Astrocyte (in vitro differentiated cells and primary cell): ENCODE data around the gene SRCIN1. TPM values are rescaled to one million over a fixed set of nuclear protein-coding genes. Genes with fewer than 3 reads are reported as not detected.

ENCODE experiments used
- DNase-seq: peaks from one replicate; pipeline ENCODE4 v3.0.0-alpha.2; 2010; ENCODE audit warnings: low read depth
- FAIRE-seq: peaks from 2 replicates; lab custom pipeline; 2011; peaks lifted over from hg19 to GRCh38; lab: Jason Lieb, UNC
- H2AFZ ChIP-seq: 2 replicates; pipeline ENCODE4 v1.6.0; 2012; ENCODE audit warnings: low read depth, low read length, inconsistent platforms
- H3K27ac ChIP-seq: 2 replicates; pipeline ENCODE4 v1.5.1; 2011; ENCODE audit warnings: low read depth, low read length, inconsistent platforms
- H3K27me3 ChIP-seq: 2 replicates; pipeline ENCODE4 v1.6.0; 2011; ENCODE audit warnings: low read length, inconsistent platforms; ENCODE audit not compliant: insufficient read depth
- H3K36me3 ChIP-seq: 2 replicates; pipeline ENCODE4 v1.5.1; 2011; ENCODE audit warnings: low read length, inconsistent platforms; ENCODE audit not compliant: insufficient read depth
- H3K4me1 ChIP-seq: 2 replicates; pipeline ENCODE4 v1.5.1; 2011; ENCODE audit warnings: low read length, inconsistent platforms; ENCODE audit not compliant: insufficient read depth
- H3K4me2 ChIP-seq: 2 replicates; pipeline ENCODE4 v1.6.0; 2012; ENCODE audit warnings: low read length, inconsistent platforms
- H3K4me3 ChIP-seq: 2 replicates; pipeline ENCODE4 v1.5.1; 2011; ENCODE audit warnings: low read depth, mild to moderate bottlenecking, low read length, inconsistent platforms; ENCODE audit not compliant: insufficient read depth
- H3K79me2 ChIP-seq: 2 replicates; pipeline ENCODE4 v1.6.0; 2012; ENCODE audit warnings: mild to moderate bottlenecking, low read length, inconsistent platforms; ENCODE audit not compliant: insufficient read depth
- H3K9ac ChIP-seq: 2 replicates; pipeline ENCODE4 v1.6.0; 2012; ENCODE audit warnings: mild to moderate bottlenecking, low read length, inconsistent platforms
- H3K9me3 ChIP-seq: 2 replicates; pipeline ENCODE4 v1.5.1; 2012; ENCODE audit warnings: low read depth, mild to moderate bottlenecking, low read length, inconsistent platforms; ENCODE audit not compliant: insufficient read depth
- H4K20me1 ChIP-seq: 2 replicates; pipeline ENCODE4 v1.6.0; 2012; ENCODE audit warnings: low read length, inconsistent platforms; ENCODE audit not compliant: insufficient read depth
- H3K27ac Mint-ChIP-seq: one replicate; pipeline ENCODE4 v1.8.0; 2021; ENCODE audit warnings: mild to moderate bottlenecking, mixed read lengths; ENCODE audit not compliant: unreplicated experiment
- H3K27me3 Mint-ChIP-seq: one replicate; pipeline ENCODE4 v1.8.0; 2021; ENCODE audit warnings: low read depth, mixed read lengths; ENCODE audit not compliant: unreplicated experiment
- H3K36me3 Mint-ChIP-seq: one replicate; pipeline ENCODE4 v1.8.0; 2021; ENCODE audit warnings: low read depth, mixed read lengths; ENCODE audit not compliant: unreplicated experiment
- H3K4me1 Mint-ChIP-seq: one replicate; pipeline ENCODE4 v1.8.0; 2021; ENCODE audit warnings: low read depth, mixed read lengths; ENCODE audit not compliant: unreplicated experiment
- H3K4me3 Mint-ChIP-seq: one replicate; pipeline ENCODE4 v1.8.0; 2021; ENCODE audit warnings: mild to moderate bottlenecking, moderate library complexity, mixed read lengths; ENCODE audit not compliant: unreplicated experiment
- H3K9me3 Mint-ChIP-seq: one replicate; pipeline ENCODE4 v1.8.0; 2021; ENCODE audit warnings: mild to moderate bottlenecking, mixed read lengths; ENCODE audit not compliant: unreplicated experiment
- CTCF ChIP-seq: IDR thresholded peaks from 2 replicates; pipeline ENCODE4 v1.5.1; 2011; ENCODE audit warnings: low read depth, mild to moderate bottlenecking, inconsistent platforms, low read length, moderate library complexity; ENCODE audit not compliant: insufficient read depth
- EZH2 ChIP-seq: IDR thresholded peaks from 2 replicates; pipeline ENCODE4 v1.6.1; 2012; ENCODE audit warnings: mild to moderate bottlenecking, low read length, inconsistent platforms; ENCODE audit not compliant: insufficient read depth
- total RNA-seq: library from RNA; stranded (reverse); gene quantifications from 2 replicates; pipeline ENCODE4 v1.2.1, GENCODE V29; 2021

Gene SRCIN1
- total RNA-seq, 1 donor from 2014 or later: 1.5 TPM

DNA sequence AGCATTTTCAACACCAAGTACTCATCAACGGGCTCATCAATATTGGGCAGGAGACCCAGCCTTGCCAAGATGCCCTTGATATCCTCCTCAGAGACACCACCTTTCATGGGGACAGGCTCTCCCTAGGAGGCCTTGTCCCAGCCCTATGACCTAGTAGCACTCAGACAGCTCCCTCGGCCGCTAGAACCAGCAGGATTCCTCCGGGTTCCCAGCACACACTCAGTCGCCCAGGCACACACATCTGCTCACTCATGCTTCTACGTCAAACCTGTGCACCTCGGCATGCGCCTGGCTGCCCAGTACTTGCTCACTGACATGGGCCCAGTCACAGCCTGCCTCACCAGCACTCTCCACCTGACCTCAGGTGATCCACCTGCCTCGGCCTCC, 17.0 kb downstream of the SRCIN1 start:
- H3K27me3 ChIP-seq: peaks cover 49% of the 10 kb centered on the region
- peaks cover 8% of the 10 kb centered on the region for H3K4me1 ChIP-seq

GRCh38 chr17:38587947-38588787, 17.6 kb downstream of the SRCIN1 start:
- no peak overlapping the region for H3K4me2 ChIP-seq
- H3K9ac ChIP-seq: no peak overlapping the region
- H3K36me3 ChIP-seq: no peaks in the 10 kb centered on the region
- H3K27me3 ChIP-seq: peaks cover 43% of the 10 kb centered on the region
- no peaks in the 10 kb centered on the region for H3K79me2 ChIP-seq
- Mint-ChIP-seq H3K27ac (no peak overlapping the region), H3K36me3 (peaks cover 4% of the 10 kb centered on the region), H3K9me3 (peaks cover 3% of the 10 kb centered on the region), H3K4me3 (no peak overlapping the region), H3K4me1 (peaks cover 20% of the 10 kb centered on the region), H3K27me3 (peaks cover 85% of the 10 kb centered on the region)
- H2AFZ ChIP-seq: no peak overlapping the region
- DNase-seq (no peak), FAIRE-seq (no peak)
- no peak overlapping the region for H3K4me3 ChIP-seq
- H3K9me3 ChIP-seq: no peaks in the 10 kb centered on the region
- no peak overlapping the region for H3K27ac ChIP-seq
- peaks cover 5% of the 10 kb centered on the region for H4K20me1 ChIP-seq
- H3K4me1 ChIP-seq: peaks cover 8% of the 10 kb centered on the region
- no peak for TF ChIP-seq EZH2
- no peak for TF ChIP-seq CTCF

More for the DNA sequence above, 17.0 kb downstream of the SRCIN1 start:
- TF ChIP-seq EZH2 (no peak), CTCF (no peak)
- Histone ChIP-seq H3K79me2 (no peaks in the 10 kb centered on the region), H3K4me3 (no peak overlapping the region), H3K27ac (no peak overlapping the region), H4K20me1 (peaks cover 5% of the 10 kb centered on the region), H3K36me3 (no peaks in the 10 kb centered on the region), H2AFZ (no peak overlapping the region), H3K4me2 (no peak overlapping the region), H3K9me3 (no peaks in the 10 kb centered on the region), H3K9ac (no peak overlapping the region)
- Mint-ChIP-seq H3K36me3 (peaks cover 4% of the 10 kb centered on the region), H3K27ac (no peak overlapping the region), H3K9me3 (peaks cover 3% of the 10 kb centered on the region), H3K4me1 (peaks cover 20% of the 10 kb centered on the region), H3K4me3 (no peak overlapping the region), H3K27me3 (peaks cover 87% of the 10 kb centered on the region)
- FAIRE-seq: no peak
- DNase-seq: no peak

GRCh38 chr17:38587203-38587602, 18.5 kb downstream of the SRCIN1 start:
- no peak overlapping the region for H3K9ac ChIP-seq
- H4K20me1 ChIP-seq: peaks cover under 1% of the 10 kb centered on the region
- Mint-ChIP-seq H3K27me3 (peaks cover 86% of the 10 kb centered on the region), H3K4me1 (peaks cover 17% of the 10 kb centered on the region), H3K9me3 (peaks cover 3% of the 10 kb centered on the region), H3K27ac (no peak overlapping the region), H3K36me3 (peaks cover 4% of the 10 kb centered on the region), H3K4me3 (no peak overlapping the region)
- no peak overlapping the region for H2AFZ ChIP-seq
- H3K27ac ChIP-seq: no peak overlapping the region
- no peak overlapping the region for H3K4me3 ChIP-seq
- no peaks in the 10 kb centered on the region for H3K36me3 ChIP-seq
- H3K79me2 ChIP-seq: no peaks in the 10 kb centered on the region
- FAIRE-seq (no peak), DNase-seq (no peak)
- peaks cover 39% of the 10 kb centered on the region for H3K27me3 ChIP-seq
- no peak overlapping the region for H3K4me2 ChIP-seq
- peaks cover 8% of the 10 kb centered on the region for H3K4me1 ChIP-seq
- no peaks in the 10 kb centered on the region for H3K9me3 ChIP-seq
- TF ChIP-seq EZH2: no peak
- no peak for TF ChIP-seq CTCF
